Right lobe of liver (tissue), 4 donors: ENCODE data around the gene APBA3.

Experiments used
- CTCF ChIP-seq, 4 donors: fragments of 200-600 bp in 3 of 4; fragments of 450-650 bp in 1 of 4; IDR thresholded peaks; one replicate each; pipeline versions ENCODE4 v1.5.1 to v1.8.0; 2016 to 2022; ENCODE audit warnings: antibody characterized with exemption in 4 of 4, mild to moderate bottlenecking in 2 of 4
- POLR2A ChIP-seq: fragments of 450-650 bp; IDR thresholded peaks from one replicate; pipeline ENCODE4 v1.6.1; 2017; ENCODE audit warnings: antibody characterized with exemption, mild to moderate bottlenecking
- donor health status: DM: no; HTN: no; CAD: no.
- donor health status: DM: no; HTN: no; CAD: no.
- donor health status: DM: no; HTN: yes; CAD: no.

DNA sequence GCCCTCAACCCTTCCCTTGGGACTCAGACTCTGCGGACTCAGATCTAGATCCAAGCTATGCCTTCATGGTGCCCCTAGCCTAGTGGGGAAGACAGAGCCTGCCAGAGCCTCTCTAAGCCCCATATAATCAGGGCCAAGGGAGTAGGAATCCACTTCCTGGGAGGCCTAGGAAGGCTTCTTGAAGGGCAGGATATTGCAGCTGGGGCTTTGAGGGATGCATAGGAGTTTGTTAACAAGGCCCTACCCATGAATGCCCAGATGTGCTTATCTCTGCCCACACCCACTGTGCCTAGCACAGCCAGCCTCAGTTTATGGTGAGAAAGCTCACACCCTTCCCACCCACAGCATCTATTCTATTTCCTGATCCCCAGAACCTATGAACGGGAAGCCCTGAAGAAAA, 11.3 kb downstream of the APBA3 start:
- TF ChIP-seq POLR2A (no peak), CTCF (IDR thresholded peaks at IDR 0.05) (no peak)
